Stimulated activated CD8-positive, alpha-beta memory T cell treated with anti-CD3 and anti-CD28 coated beads, Interleukin-15, amount 100 ng/mL, for 1 hour (primary cell): Measurements from ENCODE around the gene PTPN6.

ENCODE experiments used
- DNase-seq: peaks from one replicate; pipeline ENCODE4 v3.0.0-alpha.2; 2020; ENCODE audit warnings: low read depth

Gene PTPN6

DNA sequence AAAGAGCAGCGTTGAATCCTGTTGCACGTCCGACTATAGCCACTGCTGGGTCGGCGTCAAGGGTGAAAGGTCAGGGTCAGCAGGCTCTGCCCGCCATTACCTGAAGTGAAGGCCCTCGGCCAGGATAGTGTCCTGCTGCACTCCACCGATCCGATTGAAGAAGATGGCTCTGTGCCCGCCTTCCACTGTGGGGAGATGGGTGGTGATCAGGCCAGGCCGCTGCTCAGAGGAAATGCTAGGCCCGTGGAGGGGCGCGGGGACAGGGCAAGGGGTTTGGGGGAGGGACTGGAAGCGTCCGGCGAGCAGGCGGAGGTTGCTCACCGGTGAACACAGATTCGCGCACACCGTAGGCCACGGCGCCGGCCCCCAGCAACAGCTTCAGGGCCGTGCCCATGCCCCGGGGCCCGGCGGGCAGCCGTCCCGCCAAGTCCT lies 19.0 kb downstream of the PTPN6 start:
- no peak for DNase-seq

DNA sequence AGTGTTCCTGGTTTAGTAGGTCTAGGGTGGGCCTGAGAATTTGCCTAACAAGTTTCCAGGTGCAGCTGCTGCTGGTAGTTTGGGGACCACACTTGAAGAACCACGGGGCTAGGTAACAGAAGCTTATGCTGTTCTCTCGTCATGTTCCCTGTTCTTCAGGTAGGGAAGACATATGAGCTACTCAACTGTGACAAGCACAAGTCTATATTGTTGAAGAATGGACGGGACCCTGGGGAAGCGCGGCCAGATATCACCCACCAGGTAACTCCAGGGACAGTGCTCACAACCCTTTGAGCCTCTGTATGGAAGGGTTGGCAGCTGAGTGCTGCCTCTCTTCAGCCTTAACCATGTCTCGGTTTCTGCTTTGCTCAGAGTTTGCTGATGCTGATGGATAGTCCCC lies 23.0 kb downstream of the PTPN6 start:
- no peak for DNase-seq

DNA sequence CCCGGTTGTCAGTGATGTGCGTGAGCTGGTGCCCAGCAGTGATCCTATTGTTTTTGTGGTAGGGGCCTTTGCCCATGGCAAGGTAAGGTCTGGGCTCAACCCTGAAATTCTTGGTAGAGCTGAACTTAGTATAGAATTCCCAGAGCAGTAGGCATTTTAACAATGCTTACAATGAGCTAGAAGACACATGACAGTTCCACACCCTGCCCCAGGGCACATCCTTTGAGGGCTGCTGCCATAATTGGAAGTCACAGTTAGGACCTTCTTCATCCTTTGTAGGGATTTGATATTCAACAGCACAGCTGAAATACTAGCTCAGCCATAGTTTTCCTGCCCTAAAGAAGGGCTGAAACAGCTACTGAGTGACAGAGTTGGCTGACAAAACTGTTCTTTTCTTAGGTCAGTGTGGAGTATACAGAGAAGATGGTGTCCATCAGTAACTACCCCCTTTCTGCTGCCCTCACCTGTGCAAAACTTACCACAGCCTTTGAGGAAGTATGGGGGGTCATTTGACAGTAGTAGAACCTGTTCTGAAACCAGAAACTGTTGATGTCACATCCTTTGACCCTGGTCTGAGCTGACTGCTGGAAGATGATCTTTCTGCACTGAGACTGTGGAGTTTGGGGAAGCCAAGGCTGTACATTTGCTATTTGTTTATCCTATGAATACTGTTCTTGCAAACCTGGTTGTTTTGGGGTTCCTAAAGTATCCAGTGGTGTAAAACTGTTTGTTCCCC lies 24.3 kb downstream of the PTPN6 start:
- DNase-seq, result no peak

DNA sequence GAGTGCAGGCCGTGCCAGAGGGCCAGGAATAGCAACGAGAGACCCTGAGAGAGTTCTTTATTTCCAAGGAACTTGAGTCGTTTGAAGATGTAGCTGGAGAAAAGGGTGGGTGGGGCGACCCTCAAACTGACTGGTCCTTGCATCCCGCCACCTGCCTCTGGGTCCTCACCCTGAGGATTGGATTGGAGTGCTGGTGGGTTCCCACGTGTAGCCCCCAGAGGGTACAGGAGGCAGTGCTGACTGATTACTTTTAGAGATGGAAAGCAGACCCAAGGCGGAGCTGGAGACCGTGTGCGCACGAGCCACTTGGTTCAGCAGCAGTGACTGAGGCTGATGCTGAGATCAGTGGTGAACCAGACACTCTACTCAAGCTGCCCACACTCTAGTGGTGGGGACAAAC lies 26.5 kb downstream of the PTPN6 start:
- no peak for DNase-seq

DNA sequence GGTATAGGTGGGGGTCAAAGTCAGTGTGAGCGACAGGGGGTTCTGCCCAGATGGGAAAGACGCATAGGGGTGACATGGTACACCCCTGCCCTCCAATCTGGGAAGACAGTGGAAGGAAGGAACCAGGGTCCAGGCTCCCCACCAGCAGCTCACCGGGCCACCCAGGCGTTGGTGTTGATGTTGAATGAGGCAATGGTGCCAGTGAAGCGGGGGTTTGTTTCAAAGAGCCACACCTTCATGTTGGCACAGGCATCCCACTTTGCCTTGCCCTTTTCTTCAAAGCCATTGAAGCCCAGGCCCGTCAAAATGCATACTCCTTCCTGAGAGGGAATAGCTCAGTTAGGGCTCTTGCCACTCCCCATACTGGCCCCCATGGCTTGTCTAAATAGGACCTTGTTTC lies 27.0 kb downstream of the PTPN6 start:
- DNase-seq, result no peak

DNA sequence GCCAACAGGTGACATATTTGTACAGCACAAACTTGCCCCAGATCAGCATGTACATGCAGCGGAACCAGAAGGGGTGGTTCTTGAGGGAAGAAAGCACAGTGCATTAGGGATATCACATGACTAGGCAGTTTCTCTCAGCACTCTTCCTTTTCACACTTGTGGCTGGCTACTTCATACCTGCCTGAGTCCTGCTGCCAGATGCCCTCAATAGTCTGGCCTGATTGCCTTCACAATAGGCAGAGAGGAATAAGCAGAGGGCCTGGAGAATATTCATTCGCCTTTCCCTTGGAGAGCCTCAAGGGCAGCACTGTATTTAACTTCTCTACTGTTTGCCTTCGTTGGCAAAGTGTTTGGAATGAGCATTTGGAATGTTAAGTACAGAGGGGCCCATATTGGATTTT lies 27.5 kb downstream of the PTPN6 start:
- DNase-seq, result no peak

DNA sequence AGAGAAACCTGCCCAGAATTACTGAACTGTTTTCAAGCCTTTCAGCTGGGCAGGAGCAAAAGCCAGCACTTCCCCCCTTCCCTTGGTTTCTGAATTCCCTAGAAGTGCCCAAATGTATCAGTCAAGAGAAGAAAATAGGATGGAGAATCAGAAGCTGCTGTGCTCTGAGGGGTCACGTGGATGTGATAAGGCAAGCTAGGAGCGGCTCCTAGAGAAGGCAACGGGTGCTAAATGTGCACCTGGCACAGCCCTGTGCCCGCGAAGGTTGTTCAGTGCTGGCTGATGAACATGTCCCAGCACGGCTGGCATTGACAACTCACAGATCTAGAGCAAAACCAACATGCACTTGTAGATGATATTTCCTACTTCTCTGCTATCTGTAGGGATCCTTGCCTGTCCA lies 27.9 kb downstream of the PTPN6 start:
- no peak for DNase-seq

DNA sequence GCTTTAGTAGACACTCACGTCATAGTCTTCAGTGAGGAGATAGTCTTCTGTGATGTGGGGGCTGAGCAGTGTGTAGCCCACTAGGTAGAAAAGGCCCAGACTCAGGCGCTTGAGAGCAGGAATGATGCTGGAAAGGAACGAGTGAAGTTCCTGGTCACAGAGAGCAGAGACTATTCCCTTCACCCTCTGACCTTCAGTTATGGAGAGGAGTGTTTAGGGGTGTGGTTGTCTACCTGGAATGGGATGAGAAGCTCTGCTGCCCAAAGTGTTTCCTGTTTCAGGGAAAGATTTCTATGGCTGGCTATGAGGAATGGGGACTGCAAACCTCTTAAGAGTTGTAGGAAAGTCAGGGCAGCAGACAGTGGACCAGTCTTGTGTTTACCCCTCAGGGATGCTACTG lies 28.3 kb downstream of the PTPN6 start:
- no peak for DNase-seq

DNA sequence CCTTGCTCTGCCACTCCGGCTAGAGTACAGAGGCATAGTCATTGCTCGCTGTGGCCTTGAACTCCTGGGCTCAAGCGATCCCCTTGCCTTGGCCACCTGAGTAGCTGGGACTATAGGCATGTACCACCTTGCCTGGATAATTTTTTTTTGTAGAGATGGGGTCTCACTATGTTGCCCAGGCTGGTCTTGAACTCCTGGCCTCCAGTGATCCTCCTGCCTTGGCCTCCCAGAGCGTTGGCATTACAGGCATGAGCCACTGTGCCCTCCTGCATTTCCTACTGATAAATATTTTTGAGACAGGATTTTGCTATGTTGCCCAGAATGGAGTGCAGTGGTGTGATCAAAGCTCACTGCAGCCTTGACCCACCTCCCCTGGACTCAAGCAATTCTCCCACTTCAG lies 28.9 kb downstream of the PTPN6 start:
- no peak for DNase-seq

DNA sequence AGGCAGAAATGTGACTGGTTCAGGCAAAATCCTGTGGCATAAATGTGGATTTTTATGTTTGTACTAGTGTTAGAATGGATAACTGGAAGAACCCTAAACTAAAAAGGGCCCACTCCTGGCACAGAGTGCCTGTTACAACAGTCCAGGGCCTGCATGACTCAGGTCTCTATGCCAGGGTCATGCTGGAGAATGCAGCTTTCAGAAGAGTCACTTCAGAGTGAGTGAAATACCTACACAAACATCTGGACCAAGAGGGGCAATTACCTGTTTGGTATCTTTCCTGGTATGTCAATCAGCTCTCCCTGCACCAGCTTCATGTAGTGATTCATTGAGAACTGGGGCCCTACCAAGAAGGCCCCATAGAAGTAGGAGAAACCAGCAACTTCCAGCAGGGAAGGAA lies 29.6 kb downstream of the PTPN6 start:
- no peak for DNase-seq

DNA sequence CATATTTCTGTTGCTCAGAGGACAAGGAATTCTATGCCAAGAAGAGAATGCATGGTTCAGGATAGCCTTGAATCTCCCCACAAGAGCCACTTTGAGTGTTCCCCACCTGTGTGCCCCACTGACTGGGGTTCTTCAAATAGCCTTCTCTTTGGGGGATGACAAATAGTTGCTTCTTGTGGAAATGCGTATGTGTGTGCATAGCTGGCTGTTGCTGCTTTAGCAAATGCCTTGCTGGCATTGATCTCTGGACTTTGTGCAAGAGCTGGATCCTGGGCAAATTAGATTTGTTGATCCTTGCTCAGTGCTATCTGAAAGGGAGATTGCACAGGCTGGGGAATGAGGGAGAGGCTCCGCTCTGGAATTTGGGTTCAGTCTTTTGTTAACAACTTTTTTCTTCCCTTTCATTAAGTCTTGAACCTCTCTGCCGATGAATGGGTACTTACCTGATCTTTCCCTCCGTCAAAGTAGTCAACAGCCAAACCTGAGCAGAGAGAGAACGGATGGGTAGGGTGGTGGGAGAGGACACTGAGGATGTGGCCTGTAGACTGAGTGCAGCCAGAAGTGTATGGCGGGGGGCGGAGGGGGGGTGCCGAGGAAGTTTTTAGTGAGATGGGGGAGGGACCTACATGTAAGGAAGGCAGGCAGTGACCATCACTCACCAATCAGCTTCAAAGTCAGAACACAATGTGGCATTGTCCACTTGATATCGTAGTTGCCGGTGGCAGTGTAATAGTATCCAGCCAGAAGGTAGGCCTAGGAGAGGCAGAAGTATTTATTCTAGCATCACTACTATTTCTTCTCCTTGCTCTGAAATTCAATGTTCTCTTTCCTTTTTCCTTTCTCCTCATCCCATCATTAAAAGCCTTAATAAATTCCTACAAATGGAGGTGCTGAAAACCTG lies 30.2 kb downstream of the PTPN6 start:
- DNase-seq, result no peak

DNA sequence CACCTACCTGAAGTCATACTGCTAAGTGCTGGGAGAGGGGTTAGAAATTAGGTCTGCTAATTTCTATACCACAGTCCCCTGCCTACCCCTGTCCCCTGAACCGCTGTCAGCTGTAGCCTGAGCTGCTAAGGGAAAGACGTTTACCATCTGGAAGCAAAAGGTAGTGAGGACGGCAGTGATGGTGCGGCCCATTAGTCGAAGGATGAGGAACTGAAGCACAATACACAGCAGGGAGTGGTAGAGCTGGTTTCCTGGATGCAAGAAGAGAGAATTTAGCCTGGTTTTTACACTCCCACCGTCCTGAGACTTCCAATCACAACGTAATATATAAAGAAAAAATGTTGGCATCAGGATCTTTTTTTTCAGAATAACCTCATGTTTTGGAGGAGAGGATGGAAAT lies 31.4 kb downstream of the PTPN6 start:
- DNase-seq, result no peak

DNA sequence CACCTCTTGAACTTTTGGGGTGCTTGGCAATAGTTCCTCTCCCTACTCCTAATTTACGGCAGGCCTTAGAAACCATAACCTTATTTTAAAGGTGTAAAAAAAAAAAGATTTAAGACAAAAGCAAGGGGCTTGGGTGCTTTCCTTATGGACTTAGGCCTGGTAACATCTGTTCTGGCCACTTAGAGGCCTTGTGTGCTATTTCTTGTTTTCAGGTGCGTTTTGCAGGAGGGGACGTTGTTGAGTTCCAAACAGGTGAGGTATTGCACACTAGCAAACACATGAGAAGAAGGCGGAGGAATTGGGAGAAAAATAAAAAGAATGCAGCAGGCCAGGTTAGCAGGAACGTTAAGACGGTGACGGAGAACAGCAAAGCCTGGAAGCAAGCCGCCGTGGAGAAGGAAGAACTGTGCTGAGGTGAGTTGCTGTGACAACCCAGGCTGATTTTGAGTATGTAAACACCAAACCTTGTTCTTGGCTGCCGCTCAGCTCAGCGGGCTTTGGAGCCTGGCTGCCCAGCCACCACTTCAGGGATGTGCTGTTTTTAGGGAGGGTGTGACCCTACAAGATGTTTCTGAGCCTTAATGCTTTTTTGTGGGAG lies 36.9 kb downstream of the PTPN6 start:
- no peak for DNase-seq

DNA sequence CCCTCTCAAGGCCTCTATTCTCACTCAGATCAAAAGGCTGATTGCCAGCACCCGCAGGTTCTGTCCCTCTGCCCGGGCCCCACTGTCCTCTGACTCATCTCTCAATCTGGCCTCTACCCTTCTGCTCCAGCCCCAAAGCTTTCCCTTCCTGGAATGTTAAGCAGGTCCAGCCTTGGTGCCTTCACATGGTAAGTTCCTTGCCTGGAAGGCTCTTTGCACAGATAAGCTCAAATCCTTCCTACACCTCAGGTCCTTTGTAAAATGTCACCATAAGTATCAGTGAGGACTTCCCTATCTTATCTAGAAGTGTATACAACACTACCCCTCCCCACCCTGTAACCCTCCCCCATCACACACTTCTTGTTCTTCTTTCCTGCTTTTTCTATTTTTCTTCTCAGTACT lies 44.9 kb downstream of the PTPN6 start:
- no peak for DNase-seq

DNA sequence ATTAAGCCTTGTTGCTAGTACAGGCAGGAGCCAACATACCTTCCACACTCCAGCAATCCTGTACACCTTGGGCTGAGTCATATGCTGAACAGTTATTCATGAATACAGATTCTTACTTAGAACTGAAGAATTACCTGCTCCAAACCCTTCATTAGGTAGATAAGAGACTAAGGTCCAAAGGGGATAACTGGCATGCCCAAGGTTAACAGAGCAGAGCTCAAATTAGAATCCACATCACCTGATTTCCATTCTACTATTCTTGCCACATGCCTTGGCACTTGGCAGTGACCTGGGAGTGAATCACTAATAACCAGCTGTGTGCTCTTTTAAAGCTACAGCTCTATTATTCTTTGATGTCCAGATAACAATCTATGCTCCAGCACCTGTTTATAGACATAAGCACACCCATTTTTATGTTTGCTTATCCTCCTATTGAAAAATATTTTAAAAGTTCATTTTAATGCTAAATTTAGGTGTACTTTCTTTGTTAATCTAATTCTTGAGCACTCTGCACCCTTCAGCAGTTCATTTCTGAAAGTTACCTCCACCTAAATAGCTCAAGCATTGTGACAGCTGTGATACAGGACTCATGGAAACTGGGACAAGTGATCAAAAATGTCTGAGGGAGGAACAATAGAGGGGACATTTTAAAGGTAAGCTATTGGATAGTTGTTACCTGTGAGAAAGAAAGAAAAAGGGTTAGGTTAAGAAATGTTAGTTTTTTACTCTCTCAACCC lies 47.7 kb downstream of the PTPN6 start:
- no peak for DNase-seq

DNA sequence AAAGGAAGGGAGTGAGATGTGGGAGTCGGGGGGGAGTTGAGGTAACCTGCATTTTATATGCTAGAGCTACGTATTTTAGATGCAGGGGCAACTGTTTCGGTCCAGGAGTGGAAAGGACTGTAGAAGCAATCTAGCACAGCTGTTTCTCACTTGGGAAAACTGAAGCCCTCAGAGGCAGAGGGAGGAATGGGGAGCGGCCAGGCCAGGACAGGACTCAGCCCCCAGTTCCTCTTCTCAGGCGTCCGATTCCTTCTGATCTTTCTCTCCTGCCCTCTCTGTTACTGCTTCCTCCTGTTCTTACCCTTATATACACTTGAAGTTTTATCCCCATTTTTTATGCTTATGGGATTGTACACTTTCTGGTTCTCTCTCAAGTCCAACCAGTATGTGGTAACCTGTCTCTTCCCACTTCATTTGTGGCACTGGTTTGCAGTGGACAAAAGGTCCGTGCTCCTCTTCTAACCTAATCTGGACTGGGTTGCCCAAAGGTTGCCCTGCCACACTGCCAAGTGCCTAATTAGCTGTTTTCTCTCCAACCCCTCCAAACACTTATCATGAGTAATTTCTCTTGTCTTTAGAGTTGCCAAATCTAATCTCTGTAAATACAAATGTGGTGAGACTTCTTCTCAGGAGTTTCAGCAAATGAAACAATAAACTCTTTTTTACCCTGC lies 50.9 kb downstream of the PTPN6 start:
- no peak for DNase-seq

DNA sequence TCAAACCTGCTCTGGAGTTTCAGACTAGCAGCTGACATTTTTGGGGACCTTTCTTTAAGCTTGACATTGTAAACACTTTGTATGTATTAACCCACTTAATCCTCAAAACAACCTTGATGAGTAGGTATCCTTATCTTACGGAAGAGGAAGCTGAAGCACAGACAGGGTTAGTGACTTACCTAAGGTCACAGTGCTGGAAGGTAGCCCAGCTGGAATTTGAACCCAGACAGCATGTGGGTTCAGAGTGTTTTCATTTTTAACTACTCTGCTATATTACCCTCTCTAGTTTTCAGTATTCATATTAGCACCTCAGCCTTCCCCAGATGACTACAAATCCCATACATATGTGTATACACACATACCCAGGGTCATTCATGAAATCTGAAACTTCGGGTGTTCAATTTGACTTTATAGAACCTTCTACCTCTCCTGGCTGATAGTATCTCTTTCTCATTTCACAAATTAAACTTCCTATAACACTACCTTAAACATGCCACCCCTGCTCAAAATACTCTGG lies 53.2 kb downstream of the PTPN6 start:
- DNase-seq, result no peak

DNA sequence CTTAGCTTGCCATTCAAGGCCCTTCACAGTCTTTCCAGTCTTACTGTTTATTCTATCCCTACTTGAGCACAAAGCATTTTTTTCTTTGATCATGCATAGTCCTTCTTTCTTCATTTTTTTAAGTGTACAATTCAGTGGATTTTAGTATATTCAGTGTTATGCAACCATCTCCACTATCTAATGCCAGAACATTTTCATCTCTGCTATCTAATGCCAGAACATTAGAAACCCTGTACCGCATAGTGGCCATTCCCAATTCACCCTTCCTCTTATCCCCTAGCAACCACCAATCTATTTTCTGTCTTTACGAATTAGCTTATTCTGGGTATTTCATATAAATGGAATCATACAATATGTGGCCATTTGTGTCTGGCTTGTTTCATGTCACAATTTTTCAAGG lies 53.7 kb downstream of the PTPN6 start:
- DNase-seq, result no peak

DNA sequence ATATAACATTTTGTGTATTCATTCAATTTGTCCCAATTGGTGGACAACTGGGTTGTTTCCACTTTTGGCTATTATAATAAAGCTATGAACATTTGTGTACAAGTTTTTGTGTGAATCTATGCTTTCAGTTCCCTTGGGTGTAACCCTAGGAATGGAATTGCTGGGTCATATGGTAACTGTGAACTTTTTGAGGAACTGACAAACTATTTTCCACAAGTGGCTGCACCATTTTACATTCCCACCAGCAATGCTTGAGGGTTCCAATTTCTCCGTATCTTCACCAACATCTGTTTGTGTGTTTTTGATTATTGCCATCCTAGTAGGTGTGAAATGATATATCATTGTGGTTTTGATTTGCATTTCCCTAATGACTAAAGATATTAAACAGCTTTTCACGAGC lies 54.2 kb downstream of the PTPN6 start:
- no peak for DNase-seq

DNA sequence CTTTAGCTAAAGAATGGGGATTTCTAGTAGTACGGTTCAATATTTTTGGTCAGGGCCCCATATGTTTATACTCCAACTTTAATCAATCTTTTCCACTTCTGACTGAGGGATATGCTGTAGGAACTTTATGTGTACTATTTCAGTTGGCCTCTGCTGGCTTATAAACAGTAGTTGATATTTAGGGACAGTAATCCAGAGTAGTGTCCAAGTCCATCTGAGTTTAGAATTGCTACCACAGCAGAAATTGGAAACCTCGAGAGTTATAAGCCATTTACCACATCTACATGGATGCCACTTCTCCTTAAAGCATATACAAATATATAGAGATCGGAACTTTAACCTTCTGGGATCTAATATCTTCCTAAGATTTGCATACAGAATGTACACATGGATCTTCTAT lies 55.5 kb downstream of the PTPN6 start:
- no peak for DNase-seq

DNA sequence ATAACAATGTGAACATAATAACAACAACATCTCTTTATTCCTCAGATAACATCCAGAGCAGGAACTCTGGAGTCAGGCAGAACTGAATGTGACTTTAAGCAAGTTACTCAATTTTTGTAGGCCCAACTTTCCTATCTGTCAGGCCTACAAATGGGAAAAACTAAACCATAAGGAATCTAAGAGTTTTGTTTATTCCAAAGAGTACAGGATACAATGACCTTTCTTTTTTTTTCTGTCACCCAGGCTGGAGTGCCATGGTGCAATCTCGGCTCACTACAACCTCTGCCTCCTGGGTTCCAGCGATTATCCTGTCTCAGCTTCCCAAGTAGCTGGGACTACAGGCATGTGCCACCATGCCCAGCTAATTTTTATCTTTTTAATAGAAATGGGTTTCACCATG lies 57.7 kb downstream of the PTPN6 start:
- DNase-seq, result no peak

DNA sequence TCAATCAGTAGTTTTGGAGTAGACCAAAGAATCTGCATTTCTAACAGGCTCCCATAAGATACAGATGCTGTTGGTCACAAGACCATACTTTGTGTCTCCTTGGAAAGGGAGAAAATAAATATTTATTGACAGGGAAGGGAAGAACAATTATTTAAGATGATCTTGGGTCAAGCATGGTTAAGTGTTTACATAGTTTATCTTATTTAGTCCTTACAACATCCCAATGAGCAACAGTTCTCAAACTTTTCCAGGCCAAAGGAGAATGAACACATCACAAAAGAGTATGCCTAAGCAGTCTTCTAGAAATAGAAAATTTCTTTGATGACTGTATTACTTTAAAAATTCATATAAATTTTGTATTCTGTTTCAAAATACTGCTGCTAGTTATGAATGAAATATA lies 58.4 kb downstream of the PTPN6 start:
- DNase-seq, result no peak
